Natural killer cell (primary cell): ENCODE results near the gene LBP. TPM values are rescaled to one million over a fixed set of nuclear protein-coding genes. Genes with fewer than 3 reads are reported as not detected.

Experiments used
- ATAC-seq, 3 donors: fragments of 150-1000 bp in 2 of 3; fragments of 200-7000 bp in 1 of 3; cut with Tn5 transposase; 1 replicate in 1 of 3; 2 replicates in 2 of 3; pipeline ENCODE4 v1.10.0; 2021; ENCODE audit warnings: mild to moderate bottlenecking in 2 of 3, moderate library complexity in 2 of 3
- DNase-seq, 2 donors: peaks; one replicate each; pipeline versions ENCODE4 v3.0.0 to v3.0.0-alpha.2; 2013 to 2021; ENCODE audit warnings: mixed read lengths in 1 of 2
- H3K27ac ChIP-seq: one replicate; pipeline ENCODE4 v1.5.1; 2013; ENCODE audit warnings: mild to moderate bottlenecking, low read length
- H3K27me3 ChIP-seq: one replicate; pipeline ENCODE4 v1.6.1; 2013; ENCODE audit warnings: low read length; ENCODE audit not compliant: control insufficient read depth, insufficient read depth
- H3K36me3 ChIP-seq: one replicate; pipeline ENCODE4 v1.6.1; 2013; ENCODE audit warnings: low read length; ENCODE audit not compliant: control insufficient read depth, insufficient read depth
- H3K4me1 ChIP-seq: one replicate; pipeline ENCODE4 v1.6.1; 2013; ENCODE audit warnings: low read length; ENCODE audit not compliant: control insufficient read depth, insufficient read depth
- H3K4me3 ChIP-seq: one replicate; pipeline ENCODE4 v1.5.1; 2013; ENCODE audit warnings: low read length
- H3K9me3 ChIP-seq: one replicate; pipeline ENCODE4 v1.6.1; 2013; ENCODE audit warnings: low read length; ENCODE audit not compliant: control insufficient read depth, insufficient read depth
- H3K27ac Mint-ChIP-seq, 2 donors: one replicate each; pipeline ENCODE4 v1.8.0; 2022; ENCODE audit warnings: mild to moderate bottlenecking in 2 of 2, mixed read lengths in 2 of 2, moderate library complexity in 1 of 2
- H3K27me3 Mint-ChIP-seq, 2 donors: one replicate each; pipeline ENCODE4 v1.8.0; 2022; ENCODE audit warnings: low read depth in 2 of 2, mixed read lengths in 2 of 2
- H3K36me3 Mint-ChIP-seq: one replicate; pipeline ENCODE4 v1.8.0; 2022; ENCODE audit warnings: mixed read lengths
- H3K4me1 Mint-ChIP-seq, 2 donors: one replicate each; pipeline ENCODE4 v1.8.0; 2022; ENCODE audit warnings: mixed read lengths in 2 of 2
- H3K4me3 Mint-ChIP-seq: one replicate; pipeline ENCODE4 v1.8.0; 2022; ENCODE audit warnings: mild to moderate bottlenecking, moderate library complexity, mixed read lengths
- H3K9me3 Mint-ChIP-seq, 2 donors: one replicate each; pipeline ENCODE4 v1.8.0; 2022; ENCODE audit warnings: mixed read lengths in 2 of 2
- WGBS: methylation state at CpG from one replicate; pipeline ENCODE4 v1.1.7; 2013; ENCODE audit warnings: missing lambda C conversion rate; ENCODE audit not compliant: insufficient coverage; 5-methylcytosine and 5-hydroxymethylcytosine counted together
- intact Hi-C: fragments of 100-400 bp; cut with micrococcal nuclease; formaldehyde crosslinking; loops from one replicate; pipeline ENCODE4 v1.14.2; 2022
- total RNA-seq, 4 donors: library from RNA; stranded (reverse); fragments of 120-200 nt in 1 of 4; gene quantifications; one replicate each; pipeline versions ENCODE4 v1.2.3 to v1.2.4, GENCODE V29; 2013 to 2022
- TF ChIP-seq, protein P1 (sequence below): fragments of 200-600 bp; IDR thresholded peaks from one replicate; pipeline ENCODE4 v1.8.0; 2022; ENCODE audit warnings: antibody characterized with exemption

LBP gene
- total RNA-seq, 3 donors from 2014 or later (not counting 1 experiment from before 2014, with no cell fraction given): not detected

DNA sequence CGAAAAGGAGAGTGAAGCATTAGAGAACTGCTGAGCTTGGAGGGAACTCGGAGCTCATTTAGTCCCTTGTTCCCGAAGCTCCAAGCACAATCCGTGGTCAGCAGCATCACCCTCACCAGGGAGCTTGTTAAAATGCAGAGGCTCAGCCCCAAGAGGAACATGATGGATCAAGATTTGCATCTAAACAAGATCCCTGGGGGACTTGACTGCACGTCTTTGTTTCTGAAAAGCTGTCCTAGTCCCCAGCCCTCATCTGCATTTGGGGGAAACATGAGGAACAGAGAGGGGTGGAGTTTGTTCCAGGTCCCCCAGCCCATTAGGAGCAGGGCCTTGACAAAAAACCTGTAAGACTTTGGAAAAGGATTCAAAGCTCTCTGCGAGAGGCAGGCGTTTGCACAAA lies 4.1 kb upstream of the LBP start:
- Histone ChIP-seq H3K27ac (no peak overlapping the region), H3K9me3 (peaks cover 7% of the 10 kb centered on the region), H3K4me1 (no peaks in the 10 kb centered on the region), H3K4me3 (no peak overlapping the region), H3K36me3 (no peaks in the 10 kb centered on the region), H3K27me3 (peaks cover 2% of the 10 kb centered on the region)
- no peaks in the 10 kb centered on the region for H3K4me1 Mint-ChIP-seq
- intact Hi-C loops: no loop called here
- no peak overlapping the region for H3K4me3 Mint-ChIP-seq
- 57% methylated on average over 7 of the region's 7 CpGs for WGBS
- H3K9me3 Mint-ChIP-seq: peaks cover 5 to 6% of the 10 kb centered on the region in 2 donors
- peaks cover 0 to 4% of the 10 kb centered on the region in 2 donors for H3K27me3 Mint-ChIP-seq
- no peak overlapping the region for H3K27ac Mint-ChIP-seq
- no peak for DNase-seq
- ATAC-seq: no peak
- TF ChIP-seq, protein P1, sequence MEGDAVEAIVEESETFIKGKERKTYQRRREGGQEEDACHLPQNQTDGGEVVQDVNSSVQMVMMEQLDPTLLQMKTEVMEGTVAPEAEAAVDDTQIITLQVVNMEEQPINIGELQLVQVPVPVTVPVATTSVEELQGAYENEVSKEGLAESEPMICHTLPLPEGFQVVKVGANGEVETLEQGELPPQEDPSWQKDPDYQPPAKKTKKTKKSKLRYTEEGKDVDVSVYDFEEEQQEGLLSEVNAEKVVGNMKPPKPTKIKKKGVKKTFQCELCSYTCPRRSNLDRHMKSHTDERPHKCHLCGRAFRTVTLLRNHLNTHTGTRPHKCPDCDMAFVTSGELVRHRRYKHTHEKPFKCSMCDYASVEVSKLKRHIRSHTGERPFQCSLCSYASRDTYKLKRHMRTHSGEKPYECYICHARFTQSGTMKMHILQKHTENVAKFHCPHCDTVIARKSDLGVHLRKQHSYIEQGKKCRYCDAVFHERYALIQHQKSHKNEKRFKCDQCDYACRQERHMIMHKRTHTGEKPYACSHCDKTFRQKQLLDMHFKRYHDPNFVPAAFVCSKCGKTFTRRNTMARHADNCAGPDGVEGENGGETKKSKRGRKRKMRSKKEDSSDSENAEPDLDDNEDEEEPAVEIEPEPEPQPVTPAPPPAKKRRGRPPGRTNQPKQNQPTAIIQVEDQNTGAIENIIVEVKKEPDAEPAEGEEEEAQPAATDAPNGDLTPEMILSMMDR: no peak
- H3K36me3 Mint-ChIP-seq: peaks cover 12% of the 10 kb centered on the region

DNA sequence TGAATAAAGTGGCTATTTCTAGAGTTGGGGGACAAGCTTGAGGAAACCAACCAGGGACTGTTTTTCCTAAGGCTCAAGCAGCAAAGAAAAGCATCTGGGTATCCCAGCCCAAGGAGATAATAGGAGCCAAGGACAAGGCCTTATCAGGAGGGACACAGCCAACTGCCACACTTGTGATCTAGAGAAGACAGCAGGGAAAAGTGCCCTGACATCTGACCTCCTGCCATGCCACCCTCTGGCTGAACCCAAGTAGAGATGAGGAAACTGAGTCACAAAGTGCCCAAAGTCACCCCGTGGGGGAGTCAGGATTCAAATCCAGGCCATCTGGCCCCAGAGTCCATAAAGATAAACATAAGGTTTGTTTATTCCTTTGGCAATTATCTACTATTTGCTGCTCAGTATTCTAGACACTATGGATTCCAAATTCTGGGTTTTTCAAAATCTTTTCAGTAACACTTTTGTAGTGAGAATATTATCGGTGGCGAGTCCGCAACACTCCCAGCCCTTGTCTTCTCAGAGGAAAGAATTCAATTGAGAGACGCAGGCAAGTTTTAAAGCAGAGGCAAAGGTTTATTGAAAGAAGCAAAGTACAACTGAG lies 3.5 kb upstream of the LBP start:
- Mint-ChIP-seq H3K4me3 (no peak overlapping the region), H3K4me1 (no peaks in the 10 kb centered on the region), H3K9me3 (peaks cover 4% of the 10 kb centered on the region in 2 donors), H3K27me3 (peaks cover 0 to 6% of the 10 kb centered on the region in 2 donors), H3K27ac (no peak overlapping the region), H3K36me3 (peaks cover 6% of the 10 kb centered on the region)
- ATAC-seq (no peak), DNase-seq (no peak)
- H3K4me1 ChIP-seq: no peaks in the 10 kb centered on the region
- peaks cover 4% of the 10 kb centered on the region for H3K9me3 ChIP-seq
- no peak overlapping the region for H3K27ac ChIP-seq
- H3K36me3 ChIP-seq: no peaks in the 10 kb centered on the region
- WGBS: 86% methylated on average over 5 of the region's 5 CpGs
- no peak overlapping the region for H3K4me3 ChIP-seq
- intact Hi-C loops: no loop called here
- TF ChIP-seq, protein P1: no peak
- peaks cover 2% of the 10 kb centered on the region for H3K27me3 ChIP-seq

DNA sequence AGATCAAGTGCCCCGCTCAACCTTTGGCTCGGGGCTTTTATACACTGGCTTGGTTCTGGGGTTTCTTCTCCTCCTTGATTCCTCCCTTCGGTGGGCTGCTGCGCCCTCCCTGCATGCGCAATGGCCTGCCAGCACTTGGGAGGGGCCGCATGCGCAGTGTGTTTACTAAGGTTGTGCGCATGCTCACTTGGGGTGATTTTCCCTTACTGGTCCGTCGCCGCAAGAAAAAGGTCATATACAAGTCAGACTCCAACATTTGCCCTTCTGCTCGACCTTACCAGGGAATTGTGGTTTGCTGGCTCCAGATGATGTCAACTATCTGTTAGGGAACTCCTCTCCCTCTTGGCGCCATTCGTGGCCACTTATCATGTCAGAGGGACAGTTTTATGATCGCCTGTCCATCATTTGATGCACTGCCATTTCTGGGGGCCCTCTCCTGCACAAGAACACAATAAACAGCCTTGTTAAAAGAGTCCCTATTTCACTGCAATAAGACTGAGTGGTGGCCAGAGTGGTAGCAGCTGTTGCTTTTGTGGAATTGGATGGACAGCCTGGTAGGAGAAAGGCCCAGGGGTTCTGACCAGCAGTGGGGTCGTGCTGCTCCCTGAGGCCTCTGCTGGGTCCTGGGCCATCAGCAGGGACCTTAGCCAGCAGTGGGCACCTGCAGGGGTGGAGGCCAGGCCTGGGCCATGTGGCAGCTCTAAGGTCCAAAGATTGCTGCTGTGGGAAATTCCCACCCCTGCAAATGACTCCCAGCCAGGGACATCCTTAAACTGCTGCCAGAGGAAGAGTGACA lies 2.8 kb upstream of the LBP start:
- Mint-ChIP-seq H3K27me3 (peaks cover 0 to 7% of the 10 kb centered on the region in 2 donors), H3K27ac (no peak overlapping the region), H3K4me1 (no peaks in the 10 kb centered on the region), H3K9me3 (no peaks in the 10 kb centered on the region), H3K4me3 (no peak overlapping the region), H3K36me3 (no peaks in the 10 kb centered on the region)
- no peaks in the 10 kb centered on the region for H3K9me3 ChIP-seq
- TF ChIP-seq, protein P1: no peak
- 84% methylated on average over 16 of the region's 16 CpGs for WGBS
- no peak overlapping the region for H3K27ac ChIP-seq
- no peaks in the 10 kb centered on the region for H3K36me3 ChIP-seq
- DNase-seq: no peak
- no peaks in the 10 kb centered on the region for H3K4me1 ChIP-seq
- peaks cover 2% of the 10 kb centered on the region for H3K27me3 ChIP-seq
- no peak for ATAC-seq
- H3K4me3 ChIP-seq: no peak overlapping the region
- intact Hi-C loops: no loop called here
